ENCODE data around the gene SLC46A2. TPM values are rescaled to one million over a fixed set of nuclear protein-coding genes. Genes with fewer than 3 reads are reported as not detected.

The SLC46A2 gene
- total RNA-seq, 1 donor from 2014 or later = 13.7 TPM

DNA sequence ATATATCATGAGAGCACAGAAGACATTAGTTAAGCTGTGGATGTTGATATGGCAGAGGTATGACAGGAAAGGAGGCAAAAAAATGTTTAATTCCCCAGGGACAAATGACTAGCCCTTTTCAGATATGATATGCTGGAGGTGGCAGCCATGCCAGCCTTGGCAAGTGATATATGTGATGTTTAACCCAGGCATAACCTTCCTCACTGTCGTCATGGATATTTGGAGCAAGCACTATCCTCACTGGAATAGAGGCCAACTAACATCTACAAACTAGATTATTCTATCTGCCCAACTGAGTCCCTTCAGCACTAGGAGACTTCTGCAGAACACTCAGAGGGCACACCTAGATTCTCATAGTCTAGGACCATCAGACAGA lies 27.3 kb upstream of the SLC46A2 start:
- H3K4me1 ChIP-seq = no peaks in the 10 kb centered on the region
- DNase-seq (no peak), ATAC-seq (no peak)
- intact Hi-C loops (cut with DNase I) = no loop called here
- H3K4me3 ChIP-seq = no peak overlapping the region
- no peaks in the 10 kb centered on the region for H3K9me3 ChIP-seq
- H3K27me3 ChIP-seq (ENCODE audit: low read depth) = no peaks in the 10 kb centered on the region
- no peaks in the 10 kb centered on the region for H3K36me3 ChIP-seq
- no peak overlapping the region for H3K27ac ChIP-seq
- TF ChIP-seq, protein P1, sequence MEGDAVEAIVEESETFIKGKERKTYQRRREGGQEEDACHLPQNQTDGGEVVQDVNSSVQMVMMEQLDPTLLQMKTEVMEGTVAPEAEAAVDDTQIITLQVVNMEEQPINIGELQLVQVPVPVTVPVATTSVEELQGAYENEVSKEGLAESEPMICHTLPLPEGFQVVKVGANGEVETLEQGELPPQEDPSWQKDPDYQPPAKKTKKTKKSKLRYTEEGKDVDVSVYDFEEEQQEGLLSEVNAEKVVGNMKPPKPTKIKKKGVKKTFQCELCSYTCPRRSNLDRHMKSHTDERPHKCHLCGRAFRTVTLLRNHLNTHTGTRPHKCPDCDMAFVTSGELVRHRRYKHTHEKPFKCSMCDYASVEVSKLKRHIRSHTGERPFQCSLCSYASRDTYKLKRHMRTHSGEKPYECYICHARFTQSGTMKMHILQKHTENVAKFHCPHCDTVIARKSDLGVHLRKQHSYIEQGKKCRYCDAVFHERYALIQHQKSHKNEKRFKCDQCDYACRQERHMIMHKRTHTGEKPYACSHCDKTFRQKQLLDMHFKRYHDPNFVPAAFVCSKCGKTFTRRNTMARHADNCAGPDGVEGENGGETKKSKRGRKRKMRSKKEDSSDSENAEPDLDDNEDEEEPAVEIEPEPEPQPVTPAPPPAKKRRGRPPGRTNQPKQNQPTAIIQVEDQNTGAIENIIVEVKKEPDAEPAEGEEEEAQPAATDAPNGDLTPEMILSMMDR (IDR thresholded peaks at IDR 0.05) = no peak

DNA sequence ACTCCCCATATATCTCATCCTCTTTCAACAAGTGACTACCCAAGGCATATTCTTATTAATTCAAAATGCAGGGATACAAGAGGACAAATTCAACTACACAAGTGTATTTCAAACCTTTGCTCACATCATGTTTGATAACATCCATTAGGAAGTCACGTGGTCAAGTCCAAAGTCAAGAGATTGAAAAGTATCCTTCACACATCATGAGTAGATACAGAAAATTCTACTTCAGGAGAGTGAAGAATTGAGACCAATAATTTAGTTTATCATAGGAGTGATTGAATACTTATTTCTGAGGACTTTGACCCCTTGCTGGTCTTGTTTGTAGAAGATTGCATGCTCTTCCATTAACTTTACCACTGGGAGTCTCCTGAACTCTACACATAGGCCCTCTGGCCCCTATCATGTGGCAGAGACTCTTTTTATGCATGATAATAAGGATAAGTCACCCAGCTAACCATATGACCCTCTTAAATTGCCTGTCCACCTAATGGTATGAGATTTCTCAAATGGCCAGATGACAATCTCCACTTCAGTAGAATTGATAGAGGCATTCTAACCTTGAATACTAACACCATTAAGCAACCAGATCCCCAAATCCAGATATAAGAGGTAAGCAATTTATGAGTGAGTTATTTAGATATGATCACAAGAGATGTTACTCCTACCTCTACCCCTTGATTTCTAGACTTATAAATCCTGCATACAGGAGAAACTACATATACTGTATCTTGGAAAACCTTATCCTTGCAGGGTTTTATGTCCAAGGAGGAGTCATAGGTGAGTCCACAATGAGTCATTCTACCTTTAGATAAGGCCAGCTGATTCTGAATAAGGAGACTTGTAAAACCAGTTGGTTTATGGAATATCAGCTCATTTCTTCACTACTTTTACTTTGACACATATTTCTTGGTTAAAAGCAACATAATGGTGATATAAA lies 26.6 kb upstream of the SLC46A2 start:
- intact Hi-C loops (cut with DNase I) = no loop called here
- no peak for DNase-seq
- H3K4me3 ChIP-seq = no peak overlapping the region
- no peak for ATAC-seq
- no peaks in the 10 kb centered on the region for H3K9me3 ChIP-seq
- no peaks in the 10 kb centered on the region for H3K4me1 ChIP-seq
- H3K36me3 ChIP-seq = no peaks in the 10 kb centered on the region
- H3K27me3 ChIP-seq (ENCODE audit: low read depth) = no peaks in the 10 kb centered on the region
- TF ChIP-seq, protein P1 (IDR thresholded peaks at IDR 0.05) = no peak
- H3K27ac ChIP-seq = no peak overlapping the region

DNA sequence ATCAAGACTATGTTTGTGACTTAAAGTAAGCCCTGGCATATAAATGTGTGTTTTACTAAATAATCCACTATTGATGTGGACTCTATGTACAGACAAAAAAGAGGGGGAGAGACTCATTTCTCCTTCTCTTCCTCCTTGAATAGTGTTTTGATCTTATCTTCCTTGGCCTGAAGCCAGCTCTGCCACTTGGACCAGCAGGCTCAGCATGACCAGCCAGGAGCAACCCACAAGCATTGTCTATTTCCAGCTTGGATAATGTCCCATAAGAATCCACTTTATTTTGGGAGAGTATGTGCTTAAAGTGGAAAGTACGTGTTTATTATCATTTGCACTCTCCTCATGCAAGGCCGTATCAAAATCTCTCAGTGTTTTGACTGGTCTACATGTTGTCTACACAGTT lies 23.8 kb upstream of the SLC46A2 start:
- Histone ChIP-seq H3K27ac (no peak overlapping the region), H3K9me3 (no peaks in the 10 kb centered on the region), H3K4me3 (no peak overlapping the region), H3K36me3 (no peaks in the 10 kb centered on the region), H3K27me3 (ENCODE audit: low read depth) (no peaks in the 10 kb centered on the region), H3K4me1 (no peaks in the 10 kb centered on the region)
- intact Hi-C loops (cut with DNase I) = no loop called here
- ATAC-seq (no peak), DNase-seq (no peak)
- TF ChIP-seq, protein P1 (IDR thresholded peaks at IDR 0.05) = no peak

DNA sequence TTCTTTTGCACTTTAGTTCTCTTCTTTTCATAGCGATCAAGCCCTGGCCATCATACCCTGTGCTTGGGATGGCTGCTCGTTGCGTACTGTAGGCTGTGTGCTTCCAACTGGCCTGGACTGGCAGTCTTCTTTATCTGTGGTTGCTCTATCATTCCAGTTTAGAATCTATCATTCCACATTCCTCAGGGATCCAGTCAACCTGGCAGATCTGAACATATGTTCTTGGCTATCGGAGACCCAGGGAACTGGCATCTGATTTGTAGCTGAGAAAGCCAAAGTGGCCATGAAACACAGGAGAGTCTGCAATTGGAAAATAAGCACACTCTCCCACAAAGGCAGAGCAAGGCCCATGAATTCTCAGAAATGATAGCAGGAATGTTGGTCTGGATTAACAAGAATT lies 22.6 kb upstream of the SLC46A2 start:
- Histone ChIP-seq H3K4me3 (no peak overlapping the region), H3K36me3 (no peaks in the 10 kb centered on the region), H3K27ac (no peak overlapping the region), H3K4me1 (no peaks in the 10 kb centered on the region), H3K27me3 (ENCODE audit: low read depth) (no peaks in the 10 kb centered on the region), H3K9me3 (no peaks in the 10 kb centered on the region)
- intact Hi-C loops (cut with DNase I) = no loop called here
- TF ChIP-seq, protein P1 (IDR thresholded peaks at IDR 0.05) = no peak
- no peak for ATAC-seq
- DNase-seq = no peak

DNA sequence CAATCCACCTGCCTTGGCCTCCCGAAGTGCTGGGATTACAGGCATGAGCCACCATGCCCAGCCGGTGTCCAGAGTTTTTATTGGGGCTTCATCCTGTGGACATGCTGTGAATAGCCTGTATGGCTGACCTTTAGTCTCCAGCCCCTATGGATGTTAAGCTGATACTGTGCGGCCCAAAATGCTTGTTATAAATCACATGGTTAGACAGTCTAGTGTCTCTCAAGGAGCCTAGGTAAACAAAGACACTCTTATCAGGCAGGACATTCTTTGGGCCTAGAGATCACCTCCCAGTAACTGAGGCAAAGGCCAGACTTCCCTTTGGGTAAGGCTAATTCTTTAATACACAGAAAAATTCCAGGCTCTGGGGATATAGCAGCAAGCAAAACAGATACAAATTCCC lies 22.0 kb upstream of the SLC46A2 start:
- TF ChIP-seq, protein P1 (IDR thresholded peaks at IDR 0.05) = no peak
- no peak overlapping the region for H3K4me3 ChIP-seq
- intact Hi-C loops (cut with DNase I) = no loop called here
- no peaks in the 10 kb centered on the region for H3K36me3 ChIP-seq
- H3K9me3 ChIP-seq = no peaks in the 10 kb centered on the region
- H3K4me1 ChIP-seq = no peaks in the 10 kb centered on the region
- no peaks in the 10 kb centered on the region for H3K27me3 ChIP-seq (ENCODE audit: low read depth)
- ATAC-seq (no peak), DNase-seq (no peak)
- no peak overlapping the region for H3K27ac ChIP-seq

Measured in lower lobe of right lung (tissue), 2 donors.